K562 (cell line): ENCODE measurements around the gene NDST1. TPM values are rescaled to one million over a fixed set of nuclear protein-coding genes. Genes with fewer than 3 reads are reported as not detected.

Source experiments
- ATAC-seq: fragments of 200-7000 bp; cut with Tn5 transposase; 3 replicates; pipeline ENCODE4 v1.9.1; 2020; ENCODE audit warnings: moderate library complexity
- BruUV-seq: library from RNA; stranded (reverse); fragments of 400-500 nt; replicated peaks from 2 replicates; lab custom pipeline; 2021; lab: Mats Ljungman, UMichigan
- CTCF ChIA-PET: fragments of 300-600 bp; formaldehyde crosslinking; extraction: SDS; loops from one replicate; lab custom pipeline; 2021; ENCODE audit warnings: low intra/inter-chr PET ratio; lab: Yijun Ruan, JAX
- POLR2A ChIA-PET: fragments of 300-600, 350-650 bp; sonication (Branson Sonifier 250); formaldehyde crosslinking; extraction: SDS; loops from one replicate; lab custom pipeline; 2021; ENCODE audit warnings: antibody characterized with exemption, inconsistent platforms; lab: Yijun Ruan, JAX
- DNase-seq, 4 experiments: peaks; one replicate each; pipeline versions ENCODE4 v3.0.0 to v3.0.0-alpha.2; 2011 to 2018; ENCODE audit warnings: low spot score in 3 of 4, mixed read lengths in 3 of 4; ENCODE audit errors: extremely low read depth in 1 of 4
- FAIRE-seq: peaks from 2 replicates; lab custom pipeline; 2011; peaks lifted over from hg19 to GRCh38; lab: Jason Lieb, UNC
- H2AFZ ChIP-seq: 2 replicates; pipeline ENCODE4 v1.6.0; 2011; ENCODE audit warnings: low read depth, low read length, control low read depth, inconsistent platforms
- H3K27ac ChIP-seq: fragments of 200-600 bp; 3 replicates; pipeline ENCODE4 v1.8.0; 2011; ENCODE audit warnings: low read depth, mild to moderate bottlenecking, control low read depth, inconsistent platforms, low read length, moderate library complexity, mixed read lengths; ENCODE audit errors: extremely low read depth
- H3K27me3 ChIP-seq, 2 experiments: fragments of 300-600 bp in 1 of 2; 2 replicates in 1 of 2; 3 replicates in 1 of 2; pipeline versions ENCODE4 v1.6.0 to v1.8.0; 2011; ENCODE audit warnings: inconsistent platforms in 2 of 2, low read length in 2 of 2, mild to moderate bottlenecking in 1 of 2, mixed read lengths in 1 of 2, moderate library complexity in 1 of 2; ENCODE audit not compliant: control insufficient read depth in 2 of 2, insufficient read depth in 2 of 2
- H3K36me3 ChIP-seq: fragments of 300-600 bp; 3 replicates; pipeline ENCODE4 v1.8.0; 2011; ENCODE audit warnings: mild to moderate bottlenecking, low read length, inconsistent platforms; ENCODE audit not compliant: control insufficient read depth, insufficient read depth
- H3K4me1 ChIP-seq, 2 experiments: fragments of 200-600 bp in 1 of 2; replicated peaks in 1 of 2; 2 replicates in 1 of 2; 3 replicates in 1 of 2; pipeline versions ENCODE4 v1.5.1 to v1.8.0; 2011; ENCODE audit warnings: inconsistent platforms in 2 of 2, low read length in 2 of 2, mild to moderate bottlenecking in 1 of 2, mixed read lengths in 1 of 2, moderate library complexity in 1 of 2; ENCODE audit not compliant: control insufficient read depth in 2 of 2, insufficient read depth in 2 of 2
- H3K4me2 ChIP-seq: 2 replicates; pipeline ENCODE4 v1.6.1; 2011; ENCODE audit warnings: low read length, control low read depth, inconsistent platforms, mixed read lengths; ENCODE audit not compliant: insufficient read depth
- H3K4me3 ChIP-seq: fragments of 200-600 bp; sonication (generic), shearing (Covaris generic); 2 replicates; pipeline ENCODE4 v1.5.1; 2016; ENCODE audit warnings: control low read depth, inconsistent platforms
- H3K79me2 ChIP-seq: fragments of 200-600 bp; 3 replicates; pipeline ENCODE4 v1.8.0; 2011; ENCODE audit warnings: low read length, inconsistent platforms; ENCODE audit not compliant: control insufficient read depth, insufficient read depth
- H3K9ac ChIP-seq, 2 experiments: 2 replicates each; pipeline versions ENCODE4 v1.6.0 to v1.6.1; 2011; ENCODE audit warnings: low read depth in 2 of 2, low read length in 2 of 2, control low read depth in 1 of 2, inconsistent platforms in 1 of 2, mild to moderate bottlenecking in 1 of 2, mixed read lengths in 1 of 2; ENCODE audit not compliant: insufficient read depth in 1 of 2
- H3K9me1 ChIP-seq: one replicate; pipeline ENCODE4 v1.6.0; 2011; ENCODE audit warnings: inconsistent platforms, mild to moderate bottlenecking, low read length, moderate library complexity; ENCODE audit not compliant: control insufficient read depth, insufficient read depth
- H3K9me3 ChIP-seq: replicated peaks from 2 replicates; pipeline ENCODE4 v1.5.1; 2011; ENCODE audit warnings: low read depth, low read length, inconsistent platforms; ENCODE audit not compliant: control insufficient read depth, insufficient read depth
- H4K20me1 ChIP-seq: replicated peaks from 2 replicates; pipeline ENCODE4 v1.6.1; 2011; ENCODE audit warnings: low read length, inconsistent platforms, mixed read lengths; ENCODE audit not compliant: control insufficient read depth, insufficient read depth
- HDAC8 ChIP-seq: fragments of 450-650 bp; IDR thresholded peaks from 2 replicates; pipeline ENCODE4 v1.6.1; 2016; ENCODE audit warnings: mild to moderate bottlenecking, missing genetic modification characterization, moderate library complexity, missing compliant biosample characterization
- NFIC ChIP-seq: fragments of 450-650 bp; IDR thresholded peaks from 2 replicates; pipeline ENCODE4 v1.6.1; 2017; ENCODE audit warnings: mild to moderate bottlenecking, inconsistent platforms
- TAF7 ChIP-seq: fragments of 450-650 bp; IDR thresholded peaks from 2 replicates; pipeline ENCODE4 v1.6.1; 2016; ENCODE audit warnings: missing genetic modification characterization, missing compliant biosample characterization
- ZNF12 ChIP-seq: sonication (generic); formaldehyde crosslinking; IDR thresholded peaks from 2 replicates; pipeline ENCODE4 v1.4.0; 2020; ENCODE audit warnings: mild to moderate bottlenecking, missing genetic modification reagents
- ZNF282 ChIP-seq: sonication (generic); formaldehyde crosslinking; IDR thresholded peaks from 2 replicates; pipeline ENCODE4 v1.8.1; 2023; ENCODE audit warnings: missing genetic modification reagents
- WGBS: fragments of 100-300 bp; shearing (Covaris generic); methylation state at CpG from one replicate; pipeline ENCODE4 v1.1.6; 2016; ENCODE audit warnings: low coverage, mixed read lengths; ENCODE audit not compliant: insufficient coverage; ENCODE audit errors: missing lambda C conversion rate; 5-methylcytosine and 5-hydroxymethylcytosine counted together
- in situ Hi-C: fragments of 300-500 bp; cut with MboI; formaldehyde crosslinking; loops from 4 replicates; pipeline ENCODE4 v1.15.0; 2018; ENCODE audit warnings: inconsistent platforms, mixed read lengths
- intact Hi-C: fragments of 100-400 bp; cut with micrococcal nuclease; formaldehyde crosslinking; loops from 2 replicates; pipeline ENCODE4 v1.14.2; 2022
- polyA plus RNA-seq, 8 experiments: library from polyadenylated mRNA; depleted of rRNA in 4 of 8; stranded (reverse) in 5 of 8; unstranded in 3 of 8; fragments of >200 nt; fragmentation: Nextera tagmentation in 2 of 8; fragmentation: Illumina TruSeq in 1 of 8; extraction: Ambion mirVana in 2 of 8; extraction: Trizol in 1 of 8; gene quantifications; 2 replicates each; pipeline versions ENCODE4 v1.2.1 to v1.2.3, GENCODE V29; 2011 to 2014; ENCODE audit warnings: inconsistent platforms in 1 of 8, missing spikeins in 1 of 8
- total RNA-seq, 7 experiments: library from RNA; depleted of rRNA in 6 of 7; stranded (reverse); fragments of >200 nt in 6 of 7; fragmentation: Illumina TruSeq in 2 of 7; extraction: Trizol in 2 of 7; gene quantifications; 2 replicates each; pipeline versions ENCODE4 v1.2.1 to v1.2.3, GENCODE V29; 2011 to 2021; ENCODE audit warnings: low replicate concordance in 1 of 7
- TF ChIP-seq, protein P1 (sequence below): fragments of 450-650 bp; IDR thresholded peaks from 2 replicates; pipeline ENCODE4 v1.7.1; 2018; ENCODE audit warnings: mild to moderate bottlenecking, low read depth; ENCODE audit not compliant: partially characterized antibody
- TF ChIP-seq, protein P2 (sequence below): fragments of 200-800 bp; sonication (Bioruptor generic); IDR thresholded peaks from 2 replicates; pipeline ENCODE4 v1.6.1; 2017; ENCODE audit warnings: missing genetic modification characterization, missing compliant biosample characterization
- TF ChIP-seq, protein P3 (sequence below), 2 experiments: fragments of 150-350 bp in 1 of 2; IDR thresholded peaks; 2 replicates each; pipeline ENCODE4 v1.6.1; 2012 to 2016; ENCODE audit warnings: low read depth in 2 of 2, low read length in 2 of 2, mild to moderate bottlenecking in 1 of 2, moderate library complexity in 1 of 2
- TF ChIP-seq, protein P4 (sequence below): fragments of 250-450 bp; sonication (Bioruptor Pico); IDR thresholded peaks from 2 replicates; pipeline ENCODE4 v1.5.0; 2021
- TF ChIP-seq, protein P5 (sequence below): fragments of 450-650 bp; IDR thresholded peaks from 2 replicates; pipeline ENCODE4 v1.6.1; 2016; ENCODE audit warnings: antibody characterized with exemption

NDST1 gene
- total and polyA plus RNA-seq, 9 of the 15 experiments (the other 6 are each of a cell fraction or from before 2014, with no cell fraction given): 0.38 to 47.9 (median 9.9) TPM

DNA sequence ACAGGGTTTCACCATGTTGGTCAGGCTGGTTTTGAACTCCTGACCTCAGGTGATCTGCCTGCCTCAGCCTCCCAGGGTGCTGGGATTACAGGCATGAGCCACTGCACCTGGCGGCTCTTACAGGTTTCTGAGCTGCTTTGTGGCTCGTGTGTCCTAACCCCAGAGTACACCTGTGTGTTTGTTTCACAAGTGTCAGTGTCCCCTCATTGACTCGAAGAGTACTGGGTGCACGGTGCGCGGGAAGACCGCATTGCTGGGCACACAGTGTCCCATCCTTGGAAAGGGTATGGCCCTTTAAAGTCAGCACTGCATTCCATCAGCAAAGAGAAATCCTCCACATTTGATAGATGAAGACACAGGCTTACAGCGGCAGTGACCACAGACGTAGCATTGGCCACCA, 23.8 kb downstream of the NDST1 start:
- no peak for DNase-seq
- Histone ChIP-seq H3K9me1 (no peaks in the 10 kb centered on the region), H2AFZ (no peak overlapping the region), H3K4me1 (no peaks in the 10 kb centered on the region), H3K4me3 (no peak overlapping the region), H3K4me2 (no peak overlapping the region), H3K27ac (no peak overlapping the region), H3K27me3 (no peaks in the 10 kb centered on the region), H4K20me1 (no peaks in the 10 kb centered on the region), H3K79me2 (no peaks in the 10 kb centered on the region), H3K9me3 (no peaks in the 10 kb centered on the region), H3K9ac (no peak overlapping the region), H3K36me3 (peaks cover 59% of the 10 kb centered on the region; the same call in 2 of the 3 replicates)
- in situ Hi-C loops: no loop called here
- no TSS peak for BruUV-seq
- no peak for ATAC-seq
- intact Hi-C loops: no loop called here
- WGBS: 89% methylated on average over 8 of the region's 9 CpGs
- ChIA-PET POLR2A (interaction anchor here (1.3 kb wide), 1 partner anchor 13 kb away, joined by 3 read pairs; no protein-coding TSS in a partner anchor), CTCF (no interaction called here)
- no peak for FAIRE-seq
- TF ChIP-seq TAF7 (tag): no peak
- TF ChIP-seq, protein P1, sequence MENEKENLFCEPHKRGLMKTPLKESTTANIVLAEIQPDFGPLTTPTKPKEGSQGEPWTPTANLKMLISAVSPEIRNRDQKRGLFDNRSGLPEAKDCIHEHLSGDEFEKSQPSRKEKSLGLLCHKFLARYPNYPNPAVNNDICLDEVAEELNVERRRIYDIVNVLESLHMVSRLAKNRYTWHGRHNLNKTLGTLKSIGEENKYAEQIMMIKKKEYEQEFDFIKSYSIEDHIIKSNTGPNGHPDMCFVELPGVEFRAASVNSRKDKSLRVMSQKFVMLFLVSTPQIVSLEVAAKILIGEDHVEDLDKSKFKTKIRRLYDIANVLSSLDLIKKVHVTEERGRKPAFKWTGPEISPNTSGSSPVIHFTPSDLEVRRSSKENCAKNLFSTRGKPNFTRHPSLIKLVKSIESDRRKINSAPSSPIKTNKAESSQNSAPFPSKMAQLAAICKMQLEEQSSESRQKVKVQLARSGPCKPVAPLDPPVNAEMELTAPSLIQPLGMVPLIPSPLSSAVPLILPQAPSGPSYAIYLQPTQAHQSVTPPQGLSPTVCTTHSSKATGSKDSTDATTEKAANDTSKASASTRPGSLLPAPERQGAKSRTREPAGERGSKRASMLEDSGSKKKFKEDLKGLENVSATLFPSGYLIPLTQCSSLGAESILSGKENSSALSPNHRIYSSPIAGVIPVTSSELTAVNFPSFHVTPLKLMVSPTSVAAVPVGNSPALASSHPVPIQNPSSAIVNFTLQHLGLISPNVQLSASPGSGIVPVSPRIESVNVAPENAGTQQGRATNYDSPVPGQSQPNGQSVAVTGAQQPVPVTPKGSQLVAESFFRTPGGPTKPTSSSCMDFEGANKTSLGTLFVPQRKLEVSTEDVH: no peak
- no peak for TF ChIP-seq ZNF282 (CRISPR knock-in tag)
- TF ChIP-seq, protein P2, sequence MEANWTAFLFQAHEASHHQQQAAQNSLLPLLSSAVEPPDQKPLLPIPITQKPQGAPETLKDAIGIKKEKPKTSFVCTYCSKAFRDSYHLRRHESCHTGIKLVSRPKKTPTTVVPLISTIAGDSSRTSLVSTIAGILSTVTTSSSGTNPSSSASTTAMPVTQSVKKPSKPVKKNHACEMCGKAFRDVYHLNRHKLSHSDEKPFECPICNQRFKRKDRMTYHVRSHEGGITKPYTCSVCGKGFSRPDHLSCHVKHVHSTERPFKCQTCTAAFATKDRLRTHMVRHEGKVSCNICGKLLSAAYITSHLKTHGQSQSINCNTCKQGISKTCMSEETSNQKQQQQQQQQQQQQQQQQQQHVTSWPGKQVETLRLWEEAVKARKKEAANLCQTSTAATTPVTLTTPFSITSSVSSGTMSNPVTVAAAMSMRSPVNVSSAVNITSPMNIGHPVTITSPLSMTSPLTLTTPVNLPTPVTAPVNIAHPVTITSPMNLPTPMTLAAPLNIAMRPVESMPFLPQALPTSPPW (CRISPR knock-in tag): no peak
- no peak for TF ChIP-seq HDAC8
- TF ChIP-seq, protein P3, sequence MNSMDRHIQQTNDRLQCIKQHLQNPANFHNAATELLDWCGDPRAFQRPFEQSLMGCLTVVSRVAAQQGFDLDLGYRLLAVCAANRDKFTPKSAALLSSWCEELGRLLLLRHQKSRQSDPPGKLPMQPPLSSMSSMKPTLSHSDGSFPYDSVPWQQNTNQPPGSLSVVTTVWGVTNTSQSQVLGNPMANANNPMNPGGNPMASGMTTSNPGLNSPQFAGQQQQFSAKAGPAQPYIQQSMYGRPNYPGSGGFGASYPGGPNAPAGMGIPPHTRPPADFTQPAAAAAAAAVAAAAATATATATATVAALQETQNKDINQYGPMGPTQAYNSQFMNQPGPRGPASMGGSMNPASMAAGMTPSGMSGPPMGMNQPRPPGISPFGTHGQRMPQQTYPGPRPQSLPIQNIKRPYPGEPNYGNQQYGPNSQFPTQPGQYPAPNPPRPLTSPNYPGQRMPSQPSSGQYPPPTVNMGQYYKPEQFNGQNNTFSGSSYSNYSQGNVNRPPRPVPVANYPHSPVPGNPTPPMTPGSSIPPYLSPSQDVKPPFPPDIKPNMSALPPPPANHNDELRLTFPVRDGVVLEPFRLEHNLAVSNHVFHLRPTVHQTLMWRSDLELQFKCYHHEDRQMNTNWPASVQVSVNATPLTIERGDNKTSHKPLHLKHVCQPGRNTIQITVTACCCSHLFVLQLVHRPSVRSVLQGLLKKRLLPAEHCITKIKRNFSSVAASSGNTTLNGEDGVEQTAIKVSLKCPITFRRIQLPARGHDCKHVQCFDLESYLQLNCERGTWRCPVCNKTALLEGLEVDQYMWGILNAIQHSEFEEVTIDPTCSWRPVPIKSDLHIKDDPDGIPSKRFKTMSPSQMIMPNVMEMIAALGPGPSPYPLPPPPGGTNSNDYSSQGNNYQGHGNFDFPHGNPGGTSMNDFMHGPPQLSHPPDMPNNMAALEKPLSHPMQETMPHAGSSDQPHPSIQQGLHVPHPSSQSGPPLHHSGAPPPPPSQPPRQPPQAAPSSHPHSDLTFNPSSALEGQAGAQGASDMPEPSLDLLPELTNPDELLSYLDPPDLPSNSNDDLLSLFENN (IDR thresholded peaks at IDR 0.05; ENCODE audit: low read depth in 2 of 2, low read length in 2 of 2): no peak
- TF ChIP-seq, protein P4, sequence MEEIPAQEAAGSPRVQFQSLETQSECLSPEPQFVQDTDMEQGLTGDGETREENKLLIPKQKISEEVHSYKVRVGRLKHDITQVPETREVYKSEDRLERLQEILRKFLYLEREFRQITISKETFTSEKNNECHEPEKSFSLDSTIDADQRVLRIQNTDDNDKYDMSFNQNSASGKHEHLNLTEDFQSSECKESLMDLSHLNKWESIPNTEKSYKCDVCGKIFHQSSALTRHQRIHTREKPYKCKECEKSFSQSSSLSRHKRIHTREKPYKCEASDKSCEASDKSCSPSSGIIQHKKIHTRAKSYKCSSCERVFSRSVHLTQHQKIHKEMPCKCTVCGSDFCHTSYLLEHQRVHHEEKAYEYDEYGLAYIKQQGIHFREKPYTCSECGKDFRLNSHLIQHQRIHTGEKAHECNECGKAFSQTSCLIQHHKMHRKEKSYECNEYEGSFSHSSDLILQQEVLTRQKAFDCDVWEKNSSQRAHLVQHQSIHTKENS (CRISPR knock-in tag): no peak
- no peak for TF ChIP-seq NFIC
- TF ChIP-seq, protein P5, sequence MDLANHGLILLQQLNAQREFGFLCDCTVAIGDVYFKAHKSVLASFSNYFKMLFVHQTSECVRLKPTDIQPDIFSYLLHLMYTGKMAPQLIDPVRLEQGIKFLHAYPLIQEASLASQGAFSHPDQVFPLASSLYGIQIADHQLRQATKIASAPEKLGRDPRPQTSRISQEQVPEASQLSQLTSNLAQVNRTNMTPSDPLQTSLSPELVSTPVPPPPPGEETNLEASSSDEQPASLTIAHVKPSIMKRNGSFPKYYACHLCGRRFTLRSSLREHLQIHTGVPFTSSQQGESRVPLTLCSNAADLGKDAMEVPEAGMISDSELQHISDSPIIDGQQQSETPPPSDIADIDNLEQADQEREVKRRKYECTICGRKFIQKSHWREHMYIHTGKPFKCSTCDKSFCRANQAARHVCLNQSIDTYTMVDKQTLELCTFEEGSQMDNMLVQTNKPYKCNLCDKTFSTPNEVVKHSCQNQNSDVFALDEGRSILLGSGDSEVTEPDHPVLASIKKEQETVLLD: no peak
- no peak for TF ChIP-seq ZNF12 (CRISPR knock-in tag)
